Endometrial microvascular endothelial cells (primary cell): Measurements from ENCODE around the gene PLAAT4. TPM values are rescaled to one million over a fixed set of nuclear protein-coding genes. Genes with fewer than 3 reads are reported as not detected.

Experiments used
- in situ Hi-C: cut with HindIII; loops from 2 replicates; pipeline ENCODE4 v1.10.0; 2017; ENCODE audit warnings: low sequenced_read_pairs, low pct_unique_long_range_greater_than_20kb; ENCODE audit errors: inconsistent ontology term
- total RNA-seq: library from RNA; depleted of rRNA; stranded (reverse); fragments of >200 nt; gene quantifications from one replicate; pipeline ENCODE4 v1.2.3, GENCODE V29; 2015; ENCODE audit errors: inconsistent ontology term

The PLAAT4 gene
- total RNA-seq, 1 donor from 2014 or later = 9.3 TPM

DNA sequence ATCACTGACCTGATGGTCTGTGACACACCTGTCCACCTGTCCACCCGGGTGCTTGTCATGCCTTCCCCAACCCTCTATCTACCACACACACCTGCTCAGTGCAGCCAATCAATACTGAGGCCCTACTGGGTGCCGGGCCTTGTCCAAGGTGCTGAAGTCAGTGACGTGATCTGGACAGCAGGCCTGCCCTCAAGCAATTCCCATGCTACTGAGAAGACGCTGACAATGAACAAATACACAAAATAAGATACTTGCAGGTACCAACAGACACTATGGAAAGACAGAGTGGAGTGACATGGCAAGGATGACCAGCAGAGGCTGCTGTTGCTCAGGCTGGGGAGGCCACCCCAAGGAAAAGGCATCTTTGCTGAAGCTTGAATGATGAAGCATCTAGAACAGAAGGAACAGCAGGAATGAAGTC is 56.4 kb downstream of the PLAAT4 start:
- in situ Hi-C loops = no loop called here

DNA sequence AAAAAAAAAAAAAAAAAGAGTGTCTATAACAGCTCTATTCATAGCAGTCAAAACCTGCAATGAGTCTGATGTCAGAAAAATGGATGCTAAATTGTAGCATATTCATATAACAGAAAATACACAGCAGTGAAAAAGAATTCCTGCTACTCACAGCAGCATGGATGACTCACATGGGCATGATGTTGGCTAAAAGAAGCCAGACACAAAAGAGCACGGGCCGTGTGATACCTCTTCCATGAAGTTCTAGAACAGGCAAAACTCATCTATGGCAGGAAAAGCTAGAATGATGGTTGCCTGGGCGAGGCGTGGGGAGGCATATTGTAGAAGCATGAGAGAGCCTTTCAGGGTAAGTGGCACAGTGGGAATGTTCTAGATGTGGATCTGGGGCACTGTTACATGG is 58.7 kb downstream of the PLAAT4 start:
- in situ Hi-C loops = no loop called here

Other genes starting within 250 kb of the PLAAT4 start
- not detected for gene SLC22A9, start 167.0 kb upstream of the PLAAT4 start, total RNA-seq
- not detected for gene PLAAT5, start 45.6 kb upstream of the PLAAT4 start, total RNA-seq
- not detected for gene LGALS12, start 30.7 kb upstream of the PLAAT4 start, total RNA-seq
- not detected for gene PLAAT2, start 26.6 kb downstream of the PLAAT4 start, total RNA-seq
- gene PLAAT3, start 77.6 kb downstream of the PLAAT4 start, total RNA-seq = 28.2 TPM
- gene ATL3, start 134.6 kb downstream of the PLAAT4 start, total RNA-seq = 86.3 TPM
- gene RTN3, start 144.7 kb downstream of the PLAAT4 start, total RNA-seq = 97.7 TPM
- 10.6 TPM for gene ZFTA, start 232.0 kb downstream of the PLAAT4 start, total RNA-seq